T47D (cell line): Measurements from ENCODE around the gene CDC42EP4.

Experiments
- DNase-seq, 2 experiments: peaks; one replicate each; pipeline versions ENCODE4 v3.0.0 to v3.0.0-alpha.2; 2011 to 2012; ENCODE audit warnings: low read depth in 1 of 2, low spot score in 1 of 2
- JUND ChIP-seq: IDR thresholded peaks from 2 replicates; pipeline ENCODE4 v1.6.1; 2012; ENCODE audit warnings: low read depth
- in situ Hi-C: cut with HindIII; loops from 2 replicates; pipeline ENCODE4 v1.10.0; 2016; ENCODE audit warnings: low sequenced_read_pairs, low pct_unique_long_range_greater_than_20kb

CDC42EP4 gene

GRCh38 chr17:73311781-73312641 lies at the start of gene CDC42EP4:
CDC42EP4 (minus strand) TSS chr17:73312001; CDS start chr17:73286500, 25,501 bp downstream.
- in situ Hi-C loops: no loop called here
- TF ChIP-seq JUND: no peak

DNA sequence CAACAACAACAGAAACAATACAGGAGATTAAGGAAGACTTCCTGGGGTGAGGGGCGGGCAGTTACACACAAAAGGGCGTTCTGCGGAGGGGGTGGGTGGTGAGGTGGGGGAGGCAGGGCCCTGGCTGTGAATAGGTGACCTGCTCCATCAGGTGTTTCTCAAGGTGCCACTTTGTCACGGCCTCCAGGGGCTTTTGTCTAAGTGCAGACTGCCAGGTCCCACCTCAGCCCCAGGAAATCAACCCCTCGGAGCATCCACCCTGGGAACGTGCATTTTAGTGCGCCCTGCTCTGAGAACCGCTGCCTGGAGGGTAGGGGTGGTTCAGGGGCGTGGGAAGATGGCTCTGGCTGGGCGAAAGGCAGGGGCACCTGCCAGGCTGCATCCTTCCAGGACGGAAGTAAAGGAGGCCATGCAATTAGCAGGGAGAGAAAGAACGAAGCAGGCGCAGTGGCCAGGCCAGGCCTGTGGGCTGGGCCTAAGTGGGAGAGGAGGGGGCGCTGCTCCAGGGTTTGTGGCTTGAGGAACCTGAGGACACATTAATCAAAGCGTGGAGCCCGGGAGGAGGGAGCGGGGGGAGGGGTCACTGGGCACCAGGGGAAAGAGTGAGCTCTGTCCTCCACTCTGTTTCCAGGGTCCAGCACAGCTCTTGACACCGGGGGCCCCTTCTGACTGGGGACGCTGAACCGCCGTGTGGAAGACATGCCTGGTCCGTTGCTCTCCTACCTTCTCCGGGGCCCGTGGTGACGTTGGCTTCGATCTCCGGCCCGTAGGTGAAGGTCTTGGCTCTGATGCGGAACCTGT lies 49.4 kb upstream of the CDC42EP4 start:
- TF ChIP-seq JUND: no peak
- in situ Hi-C loops: no loop called here
- no peak for DNase-seq

More at GRCh38 chr17:73311781-73312641, at the start of gene CDC42EP4:
- DNase-seq: peak; percentile 83 to 98

DNA sequence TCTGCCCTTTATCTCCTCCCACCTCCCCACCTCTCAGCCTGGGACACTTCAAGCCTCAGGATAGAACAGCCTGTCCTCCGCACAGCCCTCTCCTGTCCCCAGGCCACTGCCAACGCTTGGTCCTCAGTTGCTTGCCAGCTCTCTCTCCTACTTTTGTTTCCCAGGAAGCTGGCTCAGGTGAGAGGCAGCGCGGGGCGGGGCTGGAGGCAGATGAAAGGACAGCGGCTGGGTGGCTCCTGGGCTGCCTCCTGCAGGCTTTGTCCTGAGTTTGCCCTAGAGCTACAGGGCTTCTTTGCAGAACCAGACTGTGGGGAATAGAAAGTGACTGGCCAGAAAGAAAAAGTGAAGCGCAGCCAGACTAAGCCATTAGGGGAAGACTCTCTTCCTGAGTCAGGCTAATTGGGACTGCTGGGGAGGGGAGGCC lies 48.2 kb upstream of the CDC42EP4 start:
- DNase-seq: peak; percentile 75 to 85
- no peak for TF ChIP-seq JUND
- in situ Hi-C loops: no loop called here

GRCh38 chr17:73359352-73359751 lies 47.6 kb upstream of the CDC42EP4 start:
- in situ Hi-C loops: no loop called here
- no peak for DNase-seq
- no peak for TF ChIP-seq JUND

GRCh38 chr17:73358668-73359067 lies 46.9 kb upstream of the CDC42EP4 start:
- in situ Hi-C loops: no loop called here
- no peak for DNase-seq
- TF ChIP-seq JUND: no peak

- no peak for DNase-seq
- in situ Hi-C loops: no loop called here
- no peak for TF ChIP-seq JUND
These were observed 46.2 kb upstream of the CDC42EP4 start for GRCh38 chr17:73357981-73358380.

DNA sequence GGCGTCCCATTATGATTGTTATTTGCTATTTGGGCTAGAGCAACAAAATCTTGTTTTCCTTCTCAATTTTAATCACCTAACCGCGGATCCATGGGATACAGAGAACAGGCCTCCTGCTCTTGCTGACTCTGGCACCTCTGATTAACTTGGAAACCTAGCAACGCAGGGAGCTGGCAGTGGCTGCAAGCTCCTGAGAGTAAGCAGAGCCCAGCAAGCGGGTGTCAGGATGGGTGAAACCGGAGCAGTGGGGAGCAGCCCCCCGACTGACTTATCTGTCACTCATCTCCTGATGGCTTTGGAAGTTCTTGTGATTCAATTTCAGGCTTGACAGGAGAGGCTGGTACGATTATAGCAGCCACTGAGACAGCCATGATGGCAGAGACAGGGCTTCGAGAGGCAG lies 45.5 kb upstream of the CDC42EP4 start:
- TF ChIP-seq JUND: no peak
- in situ Hi-C loops: no loop called here
- no peak for DNase-seq

- no peak for DNase-seq
- in situ Hi-C loops: no loop called here
- TF ChIP-seq JUND: no peak
These were observed 44.9 kb upstream of the CDC42EP4 start for GRCh38 chr17:73356561-73357170.

GRCh38 chr17:73354423-73355284 lies 42.9 kb upstream of the CDC42EP4 start:
- no peak for DNase-seq
- no peak for TF ChIP-seq JUND
- in situ Hi-C loops: no loop called here

DNA sequence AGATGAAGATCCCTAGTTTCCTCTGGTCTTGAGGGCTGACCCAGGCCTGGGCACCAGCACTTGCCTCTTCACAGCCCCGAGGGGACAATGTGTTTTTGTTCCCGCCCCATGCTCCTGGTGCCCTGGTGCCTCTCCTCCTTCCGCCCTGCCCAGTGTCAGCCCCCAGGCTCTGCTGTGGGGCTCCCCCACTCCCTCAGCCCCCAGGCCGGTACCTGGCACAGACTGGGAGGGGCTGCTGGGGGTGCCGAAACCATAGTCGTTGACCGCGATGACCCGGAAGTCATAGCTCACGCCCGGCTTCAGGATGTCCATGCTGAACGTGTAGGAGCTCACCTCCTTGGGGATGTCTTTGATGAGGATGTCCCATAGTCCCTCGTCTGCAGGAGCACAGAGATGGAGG lies 40.5 kb upstream of the CDC42EP4 start:
- TF ChIP-seq JUND: no peak
- no peak for DNase-seq
- in situ Hi-C loops: no loop called here

DNA sequence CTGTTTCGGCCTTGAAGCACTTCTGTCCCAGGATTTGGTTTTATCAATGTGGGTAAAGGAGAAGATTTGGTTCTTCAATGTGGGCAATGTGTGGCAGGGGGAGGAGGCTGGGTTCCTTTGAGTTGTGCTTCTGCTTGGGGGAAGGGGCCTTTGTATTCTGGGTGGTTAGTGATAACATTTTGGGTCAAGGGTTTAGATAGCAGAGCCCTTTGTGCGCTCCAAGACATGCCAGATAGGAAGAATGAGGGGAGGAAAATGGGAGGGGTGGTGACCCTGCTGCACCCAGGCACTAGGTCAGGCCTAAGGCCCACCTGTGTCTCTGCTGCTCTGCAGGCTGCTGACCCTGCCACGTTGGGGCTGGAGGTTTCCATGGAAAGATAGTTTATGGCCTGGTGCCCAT lies 40.0 kb upstream of the CDC42EP4 start:
- in situ Hi-C loops: no loop called here

GRCh38 chr17:73350864-73351263 lies 39.1 kb upstream of the CDC42EP4 start:
- no peak for DNase-seq
- no peak for TF ChIP-seq JUND
- in situ Hi-C loops: no loop called here

More for the DNA sequence above, 40.0 kb upstream of the CDC42EP4 start:
- TF ChIP-seq JUND: no peak
- no peak for DNase-seq
